HepG2 (cell line): Measurements from ENCODE around the gene EHD1.

Source experiments
- ERF ChIP-seq: IDR thresholded peaks from 2 replicates; pipeline ENCODE4 v1.6.1; 2018; ENCODE audit warnings: missing biosample characterization, missing genetic modification reagents
- ZNF17 ChIP-seq: sonication (generic); formaldehyde crosslinking; IDR thresholded peaks from 2 replicates; pipeline ENCODE4 v1.5.0; 2020; ENCODE audit warnings: mild to moderate bottlenecking, missing genetic modification reagents
- ZNF629 ChIP-seq: sonication (generic); formaldehyde crosslinking; conservative IDR thresholded peaks from 2 replicates; pipeline ENCODE4 v1.5.0; 2020; ENCODE audit warnings: missing genetic modification reagents

DNA sequence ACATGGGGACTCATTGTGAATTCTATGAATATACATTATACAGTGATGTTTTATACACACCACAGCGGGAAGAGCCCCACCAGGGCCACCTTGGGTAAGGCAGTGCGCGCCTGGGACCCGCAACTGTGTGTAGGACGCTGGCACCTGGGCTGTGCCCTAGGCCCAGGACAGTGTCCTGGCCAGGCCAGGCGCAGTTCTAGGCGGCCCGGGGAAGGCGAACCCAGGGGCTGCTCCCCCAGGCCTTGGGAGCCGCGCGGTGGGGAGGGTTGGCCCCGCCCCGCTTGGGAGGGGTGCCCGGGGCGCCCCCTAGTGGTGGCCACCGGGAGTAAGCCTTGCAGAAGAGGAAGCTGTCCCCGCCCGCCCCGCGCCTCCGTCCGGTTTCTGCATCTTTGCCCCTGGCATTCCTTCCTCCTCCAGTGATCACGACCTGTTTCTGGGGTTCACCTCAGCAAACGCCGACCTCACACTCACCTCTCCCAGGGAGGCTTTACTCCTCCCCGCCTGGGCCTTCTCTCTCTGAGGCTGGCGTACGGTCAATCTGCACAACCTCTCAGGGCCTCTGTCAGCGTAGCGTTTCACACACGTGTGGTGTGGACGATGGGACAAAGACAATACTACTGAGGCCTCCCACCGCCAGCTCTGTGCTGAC lies 9.5 kb upstream of the EHD1 start:
- peak; percentile 40; the same call in 1 of the 2 replicates for TF ChIP-seq ERF
- TF ChIP-seq ZNF17 (CRISPR knock-in tag), result no peak
- TF ChIP-seq ZNF629 (CRISPR knock-in tag), result peak; percentile 55
